Duodenal mucosa (tissue), 2 donors: ENCODE measurements around the gene BICDL2.

Experiments used
- H3K27ac ChIP-seq: one replicate; pipeline ENCODE4 v1.7.0; 2013; ENCODE audit warnings: low read depth, low read length
- H3K27me3 ChIP-seq, 2 donors: one replicate each; pipeline ENCODE4 v1.7.0; 2013; ENCODE audit warnings: low read length in 2 of 2, control low read depth in 1 of 2; ENCODE audit not compliant: insufficient read depth in 2 of 2, control insufficient read depth in 1 of 2
- H3K36me3 ChIP-seq, 2 donors: one replicate each; pipeline ENCODE4 v1.7.0; 2013; ENCODE audit warnings: low read length in 2 of 2, control low read depth in 1 of 2; ENCODE audit not compliant: insufficient read depth in 2 of 2, control insufficient read depth in 1 of 2
- H3K4me1 ChIP-seq, 2 donors: one replicate each; pipeline ENCODE4 v1.7.0; 2013; ENCODE audit warnings: low read length in 2 of 2, control low read depth in 1 of 2; ENCODE audit not compliant: insufficient read depth in 2 of 2, control insufficient read depth in 1 of 2
- H3K4me3 ChIP-seq, 2 donors: one replicate each; pipeline ENCODE4 v1.7.0; 2013; ENCODE audit warnings: low read length in 2 of 2, low read depth in 1 of 2
- H3K9ac ChIP-seq, 2 donors: one replicate each; pipeline ENCODE4 v1.7.0; 2013; ENCODE audit warnings: low read length in 2 of 2, low read depth in 1 of 2
- H3K9me3 ChIP-seq, 2 donors: one replicate each; pipeline ENCODE4 v1.7.0; 2013; ENCODE audit warnings: low read length in 2 of 2, control low read depth in 1 of 2; ENCODE audit not compliant: control insufficient read depth in 1 of 2

Gene BICDL2

GRCh38 chr16:2985893-2986355 lies 50.8 kb downstream of the BICDL2 start:
- H3K4me1 ChIP-seq = peaks cover 2 to 9% of the 10 kb centered on the region in 2 donors
- no peak overlapping the region for H3K9ac ChIP-seq
- no peaks in the 10 kb centered on the region for H3K36me3 ChIP-seq
- no peak overlapping the region for H3K27ac ChIP-seq
- no peaks in the 10 kb centered on the region for H3K9me3 ChIP-seq
- H3K4me3 ChIP-seq = no peak overlapping the region
- H3K27me3 ChIP-seq = no peaks in the 10 kb centered on the region

GRCh38 chr16:2985462-2985861 lies 51.3 kb downstream of the BICDL2 start:
- no peaks in the 10 kb centered on the region for H3K36me3 ChIP-seq
- no peak overlapping the region for H3K4me3 ChIP-seq
- H3K27ac ChIP-seq = no peak overlapping the region
- H3K9ac ChIP-seq = no peak overlapping the region
- no peaks in the 10 kb centered on the region for H3K27me3 ChIP-seq
- no peaks in the 10 kb centered on the region for H3K9me3 ChIP-seq
- H3K4me1 ChIP-seq = peaks cover 4 to 12% of the 10 kb centered on the region in 2 donors

GRCh38 chr16:2983706-2984136 lies 53.0 kb downstream of the BICDL2 start:
- H3K27ac ChIP-seq = no peak overlapping the region
- H3K36me3 ChIP-seq = no peaks in the 10 kb centered on the region
- no peaks in the 10 kb centered on the region for H3K27me3 ChIP-seq
- no peak overlapping the region for H3K9ac ChIP-seq
- H3K4me3 ChIP-seq = no peak overlapping the region
- H3K4me1 ChIP-seq = peaks cover 4 to 12% of the 10 kb centered on the region in 2 donors
- no peaks in the 10 kb centered on the region for H3K9me3 ChIP-seq

DNA sequence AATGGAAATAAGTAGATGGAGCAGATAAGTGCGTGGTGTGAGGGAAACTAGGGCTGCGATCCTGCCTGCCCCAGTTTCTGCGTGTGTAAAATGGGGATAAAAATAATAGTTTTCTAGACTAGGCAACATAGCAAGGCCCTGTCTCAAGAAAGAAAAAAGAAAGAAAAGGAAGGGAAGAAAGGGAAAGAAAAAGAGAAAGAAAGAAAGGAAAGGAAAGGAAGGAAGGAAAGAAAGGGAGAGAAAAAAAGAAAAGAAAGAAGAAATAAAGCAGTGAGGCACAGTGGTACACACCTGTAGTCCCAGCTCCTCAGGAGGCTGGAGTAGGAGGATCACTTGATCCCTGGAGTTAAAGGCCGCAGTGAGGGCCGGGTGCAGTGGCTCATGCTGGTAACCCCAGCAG lies 54.3 kb downstream of the BICDL2 start:
- Histone ChIP-seq H3K4me3 (no peak overlapping the region), H3K9me3 (no peaks in the 10 kb centered on the region), H3K9ac (no peak overlapping the region), H3K36me3 (no peaks in the 10 kb centered on the region), H3K4me1 (peaks cover 4 to 12% of the 10 kb centered on the region in 2 donors), H3K27me3 (no peaks in the 10 kb centered on the region), H3K27ac (no peak overlapping the region)

GRCh38 chr16:2981899-2982250 lies 54.9 kb downstream of the BICDL2 start:
- Histone ChIP-seq H3K4me1 (peaks cover 4 to 12% of the 10 kb centered on the region in 2 donors), H3K27me3 (no peaks in the 10 kb centered on the region), H3K4me3 (no peak overlapping the region), H3K9me3 (no peaks in the 10 kb centered on the region), H3K36me3 (no peaks in the 10 kb centered on the region), H3K27ac (no peak overlapping the region), H3K9ac (no peak overlapping the region)

DNA sequence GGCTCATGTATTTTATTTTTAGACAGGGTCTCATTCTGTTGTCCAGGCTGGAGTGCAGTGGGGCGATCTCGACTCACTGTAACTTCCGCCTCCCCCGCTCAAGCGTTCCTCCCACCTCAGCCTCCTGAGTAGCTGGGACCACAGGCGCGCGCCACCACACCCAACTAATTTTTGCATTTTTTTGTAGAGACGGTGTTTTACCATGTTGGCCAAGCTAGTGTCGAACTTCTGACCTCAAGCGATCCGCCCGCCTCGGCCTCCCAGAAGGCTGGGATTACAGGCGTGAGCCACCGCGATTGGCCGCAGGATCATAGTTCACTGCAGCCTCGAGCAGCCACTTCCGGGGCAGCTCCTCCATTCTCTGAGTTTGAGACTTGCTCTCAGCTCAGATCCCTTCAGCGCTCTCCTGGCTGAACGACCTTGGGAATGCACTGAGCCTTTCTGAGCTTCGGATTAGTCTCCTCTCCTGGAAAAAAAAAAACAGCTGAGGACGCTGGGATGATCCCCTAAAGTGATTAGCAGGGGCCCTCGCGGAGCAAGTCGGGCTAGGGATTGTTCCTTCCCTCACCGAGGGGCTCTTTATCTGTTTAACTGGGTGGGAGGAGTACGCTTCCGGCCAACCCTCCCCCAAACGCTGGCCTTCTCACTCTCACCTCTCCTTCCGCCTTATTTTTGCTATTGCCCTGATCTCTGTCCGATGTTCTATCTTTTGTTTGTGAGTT lies 55.4 kb downstream of the BICDL2 start:
- Histone ChIP-seq H3K9me3 (no peaks in the 10 kb centered on the region), H3K27me3 (no peaks in the 10 kb centered on the region), H3K9ac (peak overlapping the region; percentile 93 to 97), H3K4me1 (peaks cover 4 to 12% of the 10 kb centered on the region in 2 donors), H3K27ac (no peak overlapping the region), H3K36me3 (no peaks in the 10 kb centered on the region), H3K4me3 (peak overlapping the region; percentile 83 to 93)

DNA sequence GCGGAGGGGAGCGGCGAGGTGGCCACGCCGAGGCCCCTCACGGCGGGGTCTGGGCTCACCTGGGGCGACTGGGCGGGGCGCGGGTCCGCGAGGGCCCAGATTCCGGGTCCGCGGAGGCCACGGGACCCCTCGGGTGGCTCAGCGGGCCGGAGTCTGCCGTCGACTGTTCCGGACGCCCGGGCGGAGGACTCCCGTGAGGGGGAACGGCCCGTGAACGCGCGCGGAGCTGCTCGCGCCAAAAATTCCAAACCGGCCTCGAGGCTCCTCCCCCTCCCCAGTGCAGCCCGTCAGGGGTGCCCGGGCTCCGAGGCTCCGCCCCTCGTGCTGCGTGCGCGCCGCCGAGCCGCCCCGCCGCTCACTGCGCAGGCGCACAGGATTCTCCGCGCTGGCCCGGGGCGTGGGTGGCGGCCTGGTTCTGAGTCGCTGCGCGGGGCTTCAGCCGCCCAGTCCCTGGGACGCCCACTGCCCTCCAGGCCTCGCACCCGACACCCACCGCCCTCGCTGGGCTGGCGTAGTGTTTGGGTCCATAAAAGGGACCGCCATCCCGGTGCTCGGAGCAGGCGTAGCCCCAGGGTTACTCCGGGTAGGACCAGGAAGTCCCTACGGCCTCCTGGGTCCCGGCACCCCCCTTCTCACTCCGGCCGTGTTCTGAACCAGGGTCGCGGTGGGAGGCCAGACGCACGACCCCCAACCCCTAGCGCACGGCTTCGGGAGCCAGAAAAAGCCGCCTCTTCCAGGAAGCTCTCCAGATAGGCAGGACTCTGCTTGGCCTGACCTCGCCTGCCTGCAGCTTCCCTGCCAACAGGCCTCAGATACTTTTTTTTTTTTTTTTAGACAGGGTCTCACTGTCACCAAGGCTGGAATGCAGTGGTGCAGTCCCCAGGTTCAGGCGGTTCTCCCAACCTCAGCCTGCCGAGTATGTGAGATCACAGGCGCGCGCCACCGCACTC lies 56.2 kb downstream of the BICDL2 start, which contains the start of gene PKMYT1:
PKMYT1 (minus strand) TSS at position 220 of the 950 bp plus-strand sequence. CDS start 789 bp downstream, outside the sequence.
- peak within 1 kb of the TSS; percentile 78 for H3K27ac ChIP-seq
- H3K4me1 ChIP-seq = peaks cover 4 to 12% of the 10 kb centered on the region in 2 donors
- H3K4me3 ChIP-seq = peak within 1 kb of the TSS; percentile 83 to 93
- no peaks in the 10 kb centered on the region for H3K27me3 ChIP-seq
- H3K9ac ChIP-seq = peak within 1 kb of the TSS; percentile 93 to 97
- H3K9me3 ChIP-seq = no peaks in the 10 kb centered on the region
- peaks cover 0 to 2% of the 10 kb centered on the region in 2 donors for H3K36me3 ChIP-seq

DNA sequence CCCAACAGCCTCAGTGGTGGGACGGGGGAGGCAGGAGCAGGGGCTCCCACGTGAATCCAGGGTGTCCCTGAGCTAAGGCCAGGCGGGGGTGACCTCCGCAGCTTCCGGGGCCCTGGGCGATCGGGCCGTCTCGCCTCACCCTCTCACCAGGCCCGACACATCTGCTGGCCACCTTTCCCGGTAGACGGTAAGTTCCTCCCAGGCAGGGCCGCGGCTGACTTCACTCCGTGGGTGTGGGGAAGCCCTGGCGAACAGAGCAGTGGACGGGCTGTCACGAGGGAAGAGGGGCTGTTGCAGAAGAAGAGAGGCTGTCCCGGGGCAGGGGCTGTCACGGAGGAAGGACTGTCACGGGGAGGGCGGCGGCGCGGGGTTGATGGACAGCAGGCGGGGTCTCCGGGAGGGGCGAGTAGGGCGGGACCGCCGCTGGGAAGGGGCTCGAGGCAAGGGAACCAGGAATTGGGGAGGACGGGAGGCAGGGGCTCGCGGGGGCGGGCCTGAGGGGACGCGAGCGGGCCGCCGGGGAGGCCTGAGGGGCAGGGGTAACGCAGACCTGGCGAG lies 57.0 kb downstream of the BICDL2 start:
- peaks cover 4 to 12% of the 10 kb centered on the region in 2 donors for H3K4me1 ChIP-seq
- H3K9me3 ChIP-seq = no peaks in the 10 kb centered on the region
- peak overlapping the region in 1 of 2 donors; percentile 19 for H3K9ac ChIP-seq
- no peaks in the 10 kb centered on the region for H3K27me3 ChIP-seq
- no peak overlapping the region for H3K27ac ChIP-seq
- peak overlapping the region; percentile 83 to 93 for H3K4me3 ChIP-seq
- peaks cover 0 to 2% of the 10 kb centered on the region in 2 donors for H3K36me3 ChIP-seq
